Fibroblast of lung (primary cell): ENCODE results near the gene TMTC3. TPM values are rescaled to one million over a fixed set of nuclear protein-coding genes. Genes with fewer than 3 reads are reported as not detected.

Source experiments
- DNase-seq, 2 donors: peaks; one replicate each; pipeline versions ENCODE4 v3.0.0 to v3.0.0-alpha.2; 2010; ENCODE audit warnings: low read depth in 2 of 2
- H2AFZ ChIP-seq: 2 replicates; pipeline ENCODE4 v1.5.1; 2012; ENCODE audit warnings: low read length, control low read depth, inconsistent platforms
- H3K27ac ChIP-seq: 2 replicates; pipeline ENCODE4 v1.5.1; 2011; ENCODE audit warnings: low read length, control low read depth; ENCODE audit not compliant: insufficient read depth
- H3K27me3 ChIP-seq: 2 replicates; pipeline ENCODE4 v1.5.1; 2011; ENCODE audit warnings: mild to moderate bottlenecking, low read length; ENCODE audit not compliant: control insufficient read depth, insufficient read depth
- H3K36me3 ChIP-seq: 2 replicates; pipeline ENCODE4 v1.5.1; 2011; ENCODE audit warnings: low read length; ENCODE audit not compliant: control insufficient read depth, insufficient read depth
- H3K4me1 ChIP-seq: 2 replicates; pipeline ENCODE4 v1.5.1; 2011; ENCODE audit warnings: low read length; ENCODE audit not compliant: control insufficient read depth, insufficient read depth; ENCODE audit errors: extremely low read depth
- H3K4me2 ChIP-seq: 2 replicates; pipeline ENCODE4 v1.5.1; 2011; ENCODE audit warnings: low read length, control low read depth; ENCODE audit not compliant: insufficient read depth; ENCODE audit errors: extremely low read depth
- H3K4me3 ChIP-seq, 4 experiments: fragments of 200-600 bp in 1 of 4; sonication (generic) in 1 of 4; replicated peaks in 1 of 4; 2 replicates each; pipeline ENCODE4 v1.5.1; 2011 to 2016; ENCODE audit warnings: low read length in 4 of 4, low read depth in 3 of 4, mild to moderate bottlenecking in 3 of 4, control low read depth in 2 of 4, inconsistent platforms in 1 of 4, mixed read lengths in 1 of 4; ENCODE audit not compliant: insufficient read depth in 1 of 4; ENCODE audit errors: control extremely low read depth in 1 of 4
- H3K79me2 ChIP-seq: 2 replicates; pipeline ENCODE4 v1.5.1; 2012; ENCODE audit warnings: mild to moderate bottlenecking, low read length, inconsistent platforms; ENCODE audit not compliant: control insufficient read depth, insufficient read depth
- H3K9ac ChIP-seq: 2 replicates; pipeline ENCODE4 v1.5.1; 2011; ENCODE audit warnings: mild to moderate bottlenecking, low read length, control low read depth; ENCODE audit not compliant: insufficient read depth
- H3K9me3 ChIP-seq: 2 replicates; pipeline ENCODE4 v1.5.1; 2012; ENCODE audit warnings: low read depth, low read length; ENCODE audit not compliant: control insufficient read depth, insufficient read depth
- H4K20me1 ChIP-seq: 2 replicates; pipeline ENCODE4 v1.5.1; 2011; ENCODE audit warnings: low read length; ENCODE audit not compliant: control insufficient read depth, insufficient read depth; ENCODE audit errors: extremely low read depth
- EZH2 ChIP-seq: IDR thresholded peaks from 2 replicates; pipeline ENCODE4 v1.5.1; 2012; ENCODE audit warnings: low read length, control low read depth, mild to moderate bottlenecking; ENCODE audit errors: missing control alignments
- polyA plus RNA-seq, 2 donors: library from polyadenylated mRNA; depleted of rRNA in 1 of 2; stranded (reverse) in 1 of 2; unstranded in 1 of 2; fragments of >200 nt; gene quantifications; 2 replicates each; pipeline ENCODE4 v1.2.1, GENCODE V29; 2011 to 2012; ENCODE audit warnings: missing spikeins in 1 of 2
- total RNA-seq: library from RNA; depleted of rRNA; stranded (reverse); fragments of >200 nt; gene quantifications from 2 replicates; pipeline ENCODE4 v1.2.1, GENCODE V29; 2014
- TF ChIP-seq, protein P1 (sequence below), 2 donors: IDR thresholded peaks in 1 of 2; conservative IDR thresholded peaks in 1 of 2; 1 replicate in 1 of 2; 2 replicates in 1 of 2; pipeline ENCODE4 v1.5.1; 2011 to 2012; ENCODE audit warnings: low read length in 2 of 2, control low read depth in 1 of 2, inconsistent platforms in 1 of 2, low read depth in 1 of 2, mild to moderate bottlenecking in 1 of 2

TMTC3 gene
- total and polyA plus RNA-seq, 2 donors (not counting 1 experiment from before 2014, with no cell fraction given), result 32.5 to 59.7 TPM

DNA sequence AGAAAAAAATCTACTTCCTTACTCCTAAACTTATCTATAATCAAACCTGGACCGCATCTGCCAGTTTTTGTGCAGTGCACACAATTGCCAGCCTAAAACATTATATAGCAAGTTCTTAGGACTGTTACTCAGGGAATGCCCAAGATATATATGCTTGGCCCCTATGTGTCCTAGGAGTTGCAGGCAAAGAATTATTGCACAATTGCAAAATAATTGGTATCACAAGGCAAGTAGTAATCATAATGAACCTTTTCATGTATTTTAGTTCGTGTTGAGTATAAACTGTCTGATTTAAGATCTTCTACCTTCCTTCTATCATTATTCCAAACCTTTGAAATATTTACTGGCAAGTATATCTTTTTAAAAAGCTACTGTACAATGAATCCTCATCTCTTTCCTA is 45.5 kb downstream of the TMTC3 start:
- Histone ChIP-seq H3K27ac (no peak overlapping the region), H3K36me3 (peaks cover 3% of the 10 kb centered on the region), H3K4me1 (no peaks in the 10 kb centered on the region), H3K27me3 (no peaks in the 10 kb centered on the region), H4K20me1 (no peaks in the 10 kb centered on the region), H3K4me3 (no peak overlapping the region), H3K9me3 (no peaks in the 10 kb centered on the region), H3K4me2 (no peak overlapping the region), H3K9ac (no peak overlapping the region), H3K79me2 (no peaks in the 10 kb centered on the region), H2AFZ (no peak overlapping the region)
- no peak for TF ChIP-seq EZH2
- TF ChIP-seq, protein P1, sequence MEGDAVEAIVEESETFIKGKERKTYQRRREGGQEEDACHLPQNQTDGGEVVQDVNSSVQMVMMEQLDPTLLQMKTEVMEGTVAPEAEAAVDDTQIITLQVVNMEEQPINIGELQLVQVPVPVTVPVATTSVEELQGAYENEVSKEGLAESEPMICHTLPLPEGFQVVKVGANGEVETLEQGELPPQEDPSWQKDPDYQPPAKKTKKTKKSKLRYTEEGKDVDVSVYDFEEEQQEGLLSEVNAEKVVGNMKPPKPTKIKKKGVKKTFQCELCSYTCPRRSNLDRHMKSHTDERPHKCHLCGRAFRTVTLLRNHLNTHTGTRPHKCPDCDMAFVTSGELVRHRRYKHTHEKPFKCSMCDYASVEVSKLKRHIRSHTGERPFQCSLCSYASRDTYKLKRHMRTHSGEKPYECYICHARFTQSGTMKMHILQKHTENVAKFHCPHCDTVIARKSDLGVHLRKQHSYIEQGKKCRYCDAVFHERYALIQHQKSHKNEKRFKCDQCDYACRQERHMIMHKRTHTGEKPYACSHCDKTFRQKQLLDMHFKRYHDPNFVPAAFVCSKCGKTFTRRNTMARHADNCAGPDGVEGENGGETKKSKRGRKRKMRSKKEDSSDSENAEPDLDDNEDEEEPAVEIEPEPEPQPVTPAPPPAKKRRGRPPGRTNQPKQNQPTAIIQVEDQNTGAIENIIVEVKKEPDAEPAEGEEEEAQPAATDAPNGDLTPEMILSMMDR (conservative IDR thresholded peaks at IDR 0.05 in 1 of 2, IDR thresholded peaks at IDR 0.05 in 1 of 2; ENCODE audit: low read depth in 1 of 2, low read length in 2 of 2), result no peak
- DNase-seq, result no peak

DNA sequence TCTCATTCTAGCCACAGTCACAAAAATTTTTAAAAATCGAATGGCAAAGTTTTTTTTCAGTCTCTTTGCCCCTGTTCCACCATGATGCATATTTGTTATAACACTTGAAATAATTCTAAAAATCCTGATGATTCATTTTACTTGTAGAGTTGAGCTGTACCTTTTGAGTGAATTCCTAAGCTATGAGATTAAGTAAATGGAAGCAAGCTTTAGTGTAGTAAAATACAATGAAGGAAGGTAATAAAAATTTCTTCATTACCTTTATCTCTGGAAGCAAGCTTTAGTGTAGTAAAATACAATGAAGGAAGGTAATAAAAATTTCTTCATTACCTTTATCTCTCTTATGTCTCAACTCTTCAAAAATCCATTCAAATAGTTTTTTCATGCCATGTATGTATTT is 46.1 kb downstream of the TMTC3 start:
- no peaks in the 10 kb centered on the region for H3K9me3 ChIP-seq
- no peak overlapping the region for H3K4me2 ChIP-seq
- no peak overlapping the region for H3K9ac ChIP-seq
- no peak overlapping the region for H2AFZ ChIP-seq
- H3K36me3 ChIP-seq, result peaks cover 3% of the 10 kb centered on the region
- no peaks in the 10 kb centered on the region for H3K79me2 ChIP-seq
- H3K27me3 ChIP-seq, result no peaks in the 10 kb centered on the region
- no peaks in the 10 kb centered on the region for H4K20me1 ChIP-seq
- no peak overlapping the region for H3K27ac ChIP-seq
- no peak for TF ChIP-seq EZH2
- TF ChIP-seq, protein P1 (conservative IDR thresholded peaks at IDR 0.05 in 1 of 2, IDR thresholded peaks at IDR 0.05 in 1 of 2; ENCODE audit: low read depth in 1 of 2, low read length in 2 of 2), result no peak
- no peaks in the 10 kb centered on the region for H3K4me1 ChIP-seq
- DNase-seq, result peak in 1 of 2 donors; percentile 63
- H3K4me3 ChIP-seq, result no peak overlapping the region

DNA sequence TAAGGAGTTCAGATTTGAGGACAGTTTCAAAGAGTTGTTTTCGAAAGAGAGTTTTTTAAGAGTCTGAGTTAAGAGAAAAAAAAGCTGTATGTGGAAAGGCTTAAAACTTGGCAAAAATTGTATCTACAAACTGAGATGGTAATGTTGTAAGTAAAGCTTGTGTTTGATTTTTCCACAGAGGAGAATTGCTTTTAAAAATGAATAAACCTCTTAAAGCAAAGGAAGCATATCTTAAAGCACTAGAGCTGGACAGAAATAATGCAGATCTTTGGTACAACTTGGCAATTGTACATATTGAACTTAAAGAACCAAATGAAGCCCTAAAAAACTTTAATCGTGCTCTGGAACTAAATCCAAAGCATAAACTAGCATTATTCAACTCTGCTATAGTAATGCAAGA is 50.3 kb downstream of the TMTC3 start:
- Histone ChIP-seq H2AFZ (no peak overlapping the region), H3K27ac (no peak overlapping the region), H3K4me2 (no peak overlapping the region), H3K9me3 (no peaks in the 10 kb centered on the region), H3K36me3 (no peaks in the 10 kb centered on the region), H3K9ac (no peak overlapping the region), H3K4me1 (no peaks in the 10 kb centered on the region), H3K4me3 (no peak overlapping the region), H4K20me1 (no peaks in the 10 kb centered on the region), H3K27me3 (no peaks in the 10 kb centered on the region), H3K79me2 (no peaks in the 10 kb centered on the region)
- no peak for TF ChIP-seq EZH2
- TF ChIP-seq, protein P1 (conservative IDR thresholded peaks at IDR 0.05 in 1 of 2, IDR thresholded peaks at IDR 0.05 in 1 of 2; ENCODE audit: low read depth in 1 of 2, low read length in 2 of 2), result no peak
- DNase-seq, result no peak
